PFSK-1 (cell line): ENCODE measurements around the gene HM13.

Source experiments
- FOXP2 ChIP-seq: optimal IDR thresholded peaks from 2 replicates; pipeline ENCODE3; 2011; ENCODE audit warnings: borderline replicate concordance, control low read depth, inconsistent platforms; ENCODE audit not compliant: insufficient read depth; ENCODE audit errors: extremely low read length, extremely low read depth
- POLR2AphosphoS5 ChIP-seq: IDR thresholded peaks from 2 replicates; pipeline ENCODE4 v1.6.1; 2012; ENCODE audit warnings: low read depth, mild to moderate bottlenecking, control low read depth, low read length, moderate library complexity
- REST ChIP-seq, 2 experiments: IDR thresholded peaks; 2 replicates each; pipeline versions ENCODE4 v1.6.1 to v1.8.0; 2011 to 2012; ENCODE audit warnings: low read depth in 2 of 2, low read length in 2 of 2, control low read depth in 1 of 2, inconsistent platforms in 1 of 2, mild to moderate bottlenecking in 1 of 2, moderate library complexity in 1 of 2; ENCODE audit not compliant: insufficient read depth in 1 of 2
- SIN3A ChIP-seq: IDR thresholded peaks from 2 replicates; pipeline ENCODE4 v1.6.1; 2012; ENCODE audit warnings: mild to moderate bottlenecking, low read length, moderate library complexity, borderline replicate concordance; ENCODE audit not compliant: insufficient read depth
- TAF1 ChIP-seq: IDR thresholded peaks from 2 replicates; pipeline ENCODE4 v1.6.1; 2012; ENCODE audit warnings: low read length, control low read depth, borderline replicate concordance; ENCODE audit not compliant: insufficient read depth

The HM13 gene

GRCh38 chr20:31602431-31602778, 88.2 kb downstream of the HM13 start:
- TF ChIP-seq REST (IDR thresholded peaks at IDR 0.05; ENCODE audit: insufficient read depth in 1 of 2, low read depth in 2 of 2, low read length in 2 of 2) (no peak), POLR2AphosphoS5 (no peak), FOXP2 (no peak), SIN3A (no peak), TAF1 (no peak)

DNA sequence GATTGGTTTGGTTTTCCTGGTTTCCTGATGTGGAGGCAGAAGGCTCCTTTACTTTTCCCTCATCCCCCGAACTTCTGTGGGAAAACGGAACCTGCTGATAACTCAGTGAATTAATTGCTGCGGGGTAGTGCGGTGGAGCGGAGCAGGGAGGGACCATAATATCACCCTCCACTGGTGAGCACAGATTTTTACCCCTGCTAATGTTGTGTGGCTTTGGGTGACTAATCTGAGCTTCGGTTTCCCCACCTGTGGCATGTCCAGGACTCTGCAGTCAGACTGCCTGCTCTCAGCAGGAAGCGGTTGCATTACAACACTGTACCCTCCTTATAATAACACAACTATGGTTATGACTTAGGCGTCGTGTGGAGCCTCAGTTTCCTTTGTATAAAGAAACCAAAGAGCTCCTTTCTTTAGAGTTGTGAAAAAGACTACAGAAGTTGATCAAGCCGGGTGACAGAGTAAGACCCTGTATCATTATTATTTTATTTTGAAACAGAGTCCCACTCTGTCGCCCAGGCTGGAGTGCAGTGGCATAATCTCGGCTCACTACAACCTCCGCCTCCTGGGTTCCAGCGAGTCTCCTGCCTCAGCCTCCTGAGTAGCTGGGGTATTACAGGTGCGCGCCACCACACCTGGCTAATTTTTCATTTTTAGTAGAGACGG, 88.7 kb downstream of the HM13 start:
- no peak for TF ChIP-seq SIN3A
- TF ChIP-seq REST (IDR thresholded peaks at IDR 0.05; ENCODE audit: insufficient read depth in 1 of 2, low read depth in 2 of 2, low read length in 2 of 2): 0 out of 4 replicates have a peak, but pooled peaks of 1 of the 2 experiments have one; percentile 37
- peak; percentile 67; the same call in 1 of the 2 replicates for TF ChIP-seq TAF1
- TF ChIP-seq POLR2AphosphoS5: peak; percentile 65; the same call in 1 of the 2 replicates
- TF ChIP-seq FOXP2: no peak

DNA sequence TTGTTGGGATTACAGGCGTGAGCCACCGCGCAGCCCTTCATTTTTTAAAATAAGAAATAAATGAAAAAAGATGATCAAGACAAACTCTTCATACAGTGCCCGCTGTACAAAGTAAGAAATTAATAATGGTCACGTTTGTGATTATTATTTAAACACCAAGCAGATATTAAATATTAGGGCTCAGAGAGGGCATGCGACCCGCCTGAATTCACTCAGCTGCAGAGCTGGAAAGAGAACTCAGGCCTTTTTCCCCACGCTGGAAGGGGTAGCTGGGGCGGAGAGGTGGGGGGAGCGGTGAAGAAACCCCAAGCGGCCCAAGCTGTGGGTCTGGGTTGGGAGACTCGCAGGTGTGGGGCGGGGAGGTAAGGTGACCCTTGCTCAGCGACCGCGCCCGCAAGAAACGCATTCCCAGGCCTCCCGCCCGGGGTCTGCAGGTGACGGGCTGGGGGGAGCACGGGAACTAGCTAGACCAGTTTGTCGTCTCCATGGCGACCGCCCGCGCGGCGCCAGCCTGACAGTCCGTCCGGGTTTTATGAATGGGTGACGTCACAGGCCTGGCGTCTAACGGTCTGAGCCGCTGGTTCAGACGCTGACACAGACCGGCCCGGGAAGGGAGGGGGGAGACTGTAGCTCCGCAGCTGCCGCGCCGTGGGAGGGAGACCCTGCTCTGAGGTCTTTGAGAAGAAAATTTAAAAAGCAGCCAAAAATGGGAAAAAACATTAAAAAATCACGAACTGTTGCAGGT, 89.8 kb downstream of the HM13 start:
- TF ChIP-seq FOXP2 (no peak), TAF1 (peak; percentile 62; the same call in 1 of the 2 replicates), POLR2AphosphoS5 (peak; percentile 88), REST (IDR thresholded peaks at IDR 0.05; ENCODE audit: insufficient read depth in 1 of 2, low read depth in 2 of 2, low read length in 2 of 2) (0 out of 4 replicates have a peak, but pooled peaks of 1 of the 2 experiments have one; percentile 45), SIN3A (0 out of 2 replicates have a peak, but pooled peaks have one; percentile 14)

DNA sequence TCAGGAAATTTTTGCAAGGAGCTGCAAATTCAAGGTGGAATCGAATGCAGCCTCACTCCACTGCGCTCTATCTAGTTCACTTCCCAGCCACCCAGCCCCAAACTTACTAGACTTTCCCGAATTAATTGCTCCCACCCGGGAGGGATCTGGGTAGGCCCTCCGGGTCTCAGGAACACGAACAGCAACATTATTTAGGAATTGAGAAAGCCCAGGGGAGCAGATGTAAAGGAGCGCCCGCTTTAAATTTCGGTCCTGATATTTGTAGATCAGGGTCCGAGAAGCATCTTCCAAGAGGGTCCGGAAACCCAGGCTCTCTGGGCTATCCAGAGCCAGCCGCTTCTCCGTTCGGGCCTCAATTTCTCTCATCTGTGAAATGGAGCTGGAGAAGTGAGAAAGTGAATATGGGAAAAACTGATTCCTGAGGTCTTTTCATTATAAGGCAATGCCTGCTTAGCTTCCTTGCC, 90.4 kb downstream of the HM13 start:
- peak; percentile 62; the same call in 1 of the 2 replicates for TF ChIP-seq POLR2AphosphoS5
- TF ChIP-seq REST (IDR thresholded peaks at IDR 0.05; ENCODE audit: insufficient read depth in 1 of 2, low read depth in 2 of 2, low read length in 2 of 2): no peak
- TF ChIP-seq SIN3A: 0 out of 2 replicates have a peak, but pooled peaks have one; percentile 0
- no peak for TF ChIP-seq TAF1
- TF ChIP-seq FOXP2: no peak
